ENCODE results near the gene NETO2.
A peak's percentile ranks its signal among the peaks of the same experiment; 100 is the strongest.

The NETO2 gene

GRCh38 chr16:47045459-47045858 lies 98.3 kb downstream of the NETO2 start:
- DNase-seq (ENCODE audit: low read depth in 2 of 2): no peak

GRCh38 chr16:47045023-47045422 lies 98.7 kb downstream of the NETO2 start:
- DNase-seq (ENCODE audit: low read depth in 2 of 2): no peak

DNA sequence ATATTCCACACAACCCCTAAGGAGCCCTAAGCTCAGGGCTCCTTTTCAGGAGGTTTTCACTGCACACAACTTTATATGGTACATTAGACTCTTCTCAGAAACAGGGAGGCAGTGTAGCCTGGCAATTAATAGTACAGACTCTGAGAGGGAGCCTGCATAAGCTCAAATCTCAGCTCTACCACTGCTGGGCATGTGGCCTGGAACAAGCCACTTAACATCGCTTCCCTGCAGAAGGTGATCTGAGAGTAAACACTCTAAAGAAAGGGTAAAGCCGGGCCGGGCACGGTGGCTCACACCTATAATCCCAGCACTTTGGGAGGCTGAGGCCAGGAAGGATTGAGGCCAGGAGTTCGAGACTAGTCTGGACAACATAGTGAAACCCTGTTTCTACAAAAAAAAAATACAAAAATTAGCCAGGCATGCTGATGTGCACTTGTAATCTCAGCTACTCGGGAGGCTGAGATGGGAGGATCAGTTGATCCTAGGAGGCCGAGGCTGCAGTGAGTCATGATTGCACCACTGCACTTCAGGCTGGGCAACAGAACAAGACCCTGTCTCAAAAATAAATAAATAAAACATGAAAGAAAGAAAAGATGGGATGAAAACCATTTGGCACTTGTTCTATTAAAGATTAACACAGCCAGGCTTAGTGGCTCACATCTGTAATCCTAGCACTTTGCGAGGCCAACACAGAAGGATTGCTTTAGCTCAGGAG lies 99.6 kb downstream of the NETO2 start:
- no peak for DNase-seq (ENCODE audit: low read depth in 2 of 2)

GRCh38 chr16:47043200-47043599 lies 100.5 kb downstream of the NETO2 start:
- no peak for DNase-seq (ENCODE audit: low read depth in 2 of 2)

- DNase-seq (ENCODE audit: low read depth in 2 of 2): peak; percentile 74 to 75
Measured at GRCh38 chr16:47037746-47038458, 105.8 kb downstream of the NETO2 start.

- no peak for DNase-seq (ENCODE audit: low read depth in 2 of 2)
Measured at GRCh38 chr16:47037396-47037745, 106.4 kb downstream of the NETO2 start.

GRCh38 chr16:47036201-47036600 lies 107.5 kb downstream of the NETO2 start:
- no peak for DNase-seq (ENCODE audit: low read depth in 2 of 2)

GRCh38 chr16:47035436-47035835 lies 108.3 kb downstream of the NETO2 start:
- DNase-seq (ENCODE audit: low read depth in 2 of 2): no peak

DNA sequence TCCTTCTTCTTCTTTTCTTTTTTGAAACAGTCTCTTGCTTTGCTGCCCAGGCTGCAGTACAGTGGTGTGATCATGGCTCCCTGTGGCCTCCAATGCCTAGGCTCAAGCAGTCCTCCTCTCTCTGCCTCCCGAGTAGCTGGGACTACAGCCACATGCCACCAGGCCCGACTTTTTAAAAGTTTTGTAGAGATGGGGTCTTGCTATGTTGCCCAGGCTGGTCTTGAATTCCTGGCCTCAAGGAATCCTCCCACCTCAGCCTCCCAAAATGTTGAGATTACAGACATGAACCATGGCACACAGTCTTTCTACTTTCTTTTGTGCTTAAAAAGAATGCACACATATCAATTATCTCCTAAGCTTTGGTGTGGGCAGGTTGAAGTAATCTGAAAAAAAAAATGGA lies 109.3 kb downstream of the NETO2 start:
- no peak for DNase-seq (ENCODE audit: low read depth in 2 of 2)

DNA sequence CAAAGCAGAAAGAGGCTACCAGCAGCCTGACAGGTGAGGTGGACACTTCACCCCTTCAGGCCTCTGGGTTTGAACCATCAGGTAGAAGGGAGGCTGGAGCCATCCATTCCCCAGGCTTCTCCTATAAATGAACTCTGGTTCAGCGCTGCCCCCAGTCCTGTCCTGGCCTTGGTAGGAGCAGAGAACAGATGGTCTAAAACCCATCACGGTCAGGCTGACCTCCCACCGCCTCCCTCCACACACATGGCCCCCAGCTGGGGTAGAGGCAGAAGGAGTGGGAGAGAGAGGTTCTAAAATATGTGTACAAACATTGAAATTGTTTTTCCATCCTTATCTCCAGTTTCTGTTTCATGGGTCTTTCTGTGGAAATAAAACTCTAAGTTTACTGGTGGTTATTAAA lies 110.6 kb downstream of the NETO2 start:
- no peak for DNase-seq (ENCODE audit: low read depth in 2 of 2)

DNA sequence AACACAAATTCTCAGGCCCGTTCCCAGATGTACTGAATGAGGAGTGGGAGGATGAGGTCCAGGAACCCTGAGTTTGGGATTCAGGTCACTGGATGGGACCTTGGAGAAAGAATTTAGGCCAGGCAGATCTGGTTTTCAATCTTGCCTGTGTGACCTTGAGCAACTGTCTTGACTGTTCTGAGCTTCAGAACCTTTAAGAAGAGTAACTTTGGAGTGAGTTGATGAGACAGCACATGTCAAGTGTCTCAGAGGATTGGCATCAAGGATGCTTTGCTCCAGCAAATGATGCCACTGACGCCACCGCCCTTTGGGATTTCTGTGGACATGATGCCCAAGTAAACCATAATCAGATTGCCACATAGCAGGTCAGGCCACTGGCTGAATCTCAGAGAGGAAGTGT lies 114.0 kb downstream of the NETO2 start:
- no peak for DNase-seq (ENCODE audit: low read depth in 2 of 2)

DNA sequence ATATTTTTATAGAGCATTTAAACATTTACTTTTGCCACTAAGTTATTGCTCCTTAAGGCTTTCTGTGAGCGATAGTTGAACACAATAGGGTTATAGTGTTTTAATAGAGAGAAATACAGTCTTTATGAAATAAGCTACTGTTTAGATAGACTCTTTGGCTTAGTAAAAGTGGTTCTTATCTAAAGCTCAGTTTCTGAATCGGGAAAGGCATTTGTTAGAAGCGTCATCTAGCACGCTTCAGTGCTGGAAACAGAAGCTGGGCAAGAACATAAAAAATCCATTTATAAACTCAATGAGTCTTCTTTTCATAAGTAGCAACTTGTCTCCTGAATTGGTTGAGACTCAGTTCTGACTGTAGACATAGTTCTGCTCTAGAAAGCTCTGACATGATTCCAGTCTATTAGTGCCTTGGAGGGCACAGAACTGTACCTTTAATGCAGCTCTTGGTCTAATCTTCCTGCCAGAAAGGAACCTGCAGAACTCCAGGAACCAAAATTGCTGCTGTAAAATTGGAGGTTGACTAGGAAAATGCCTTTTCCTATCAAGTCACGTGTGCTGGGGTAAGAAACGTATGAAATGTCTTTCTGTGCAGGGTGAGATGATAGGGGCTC lies 114.9 kb downstream of the NETO2 start:
- DNase-seq (ENCODE audit: low read depth in 2 of 2): no peak
